Cardiac muscle cell (in vitro differentiated cells and primary cell): Measurements from ENCODE around the gene GSTCD. TPM values are rescaled to one million over a fixed set of nuclear protein-coding genes. Genes with fewer than 3 reads are reported as not detected.

ENCODE experiments used
- DNase-seq, 2 donors: peaks; one replicate each; pipeline versions ENCODE4 v3.0.0 to v3.0.0-alpha.2; 2010 to 2017; ENCODE audit warnings: low read depth in 1 of 2, low spot score in 1 of 2
- H3K27ac ChIP-seq: fragments of 200-600 bp; sonication (generic); 2 replicates; pipeline ENCODE4 v1.5.1; 2016
- H3K27me3 ChIP-seq: fragments of 200-600 bp; sonication (generic); 2 replicates; pipeline ENCODE4 v1.6.0; 2016; ENCODE audit warnings: control low read depth
- H3K36me3 ChIP-seq: fragments of 200-600 bp; sonication (generic); 2 replicates; pipeline ENCODE4 v1.5.1; 2016; ENCODE audit warnings: control low read depth
- H3K4me1 ChIP-seq: fragments of 200-600 bp; sonication (generic); 2 replicates; pipeline ENCODE4 v1.8.1; 2017; ENCODE audit warnings: low read depth, mild to moderate bottlenecking, mixed run types
- H3K4me3 ChIP-seq: fragments of 200-600 bp; sonication (generic); 2 replicates; pipeline ENCODE4 v1.5.1; 2016; ENCODE audit warnings: mild to moderate bottlenecking
- H3K9me3 ChIP-seq: fragments of 200-600 bp; sonication (generic); 2 replicates; pipeline ENCODE4 v1.5.1; 2017; ENCODE audit warnings: low read depth, mild to moderate bottlenecking, control low read depth
- polyA plus RNA-seq: library from polyadenylated mRNA; unstranded; fragments of >200 nt; fragmentation: Nextera tagmentation; extraction: Ambion mirVana; gene quantifications from 2 replicates; pipeline ENCODE4 v1.2.1, GENCODE V29; 2016
- total RNA-seq: library from RNA; depleted of rRNA; stranded (reverse); fragments of >200 nt; gene quantifications from 2 replicates; pipeline ENCODE4 v1.2.3, GENCODE V29; 2016
- TF ChIP-seq, protein P1 (sequence below): IDR thresholded peaks from 2 replicates; pipeline ENCODE4 v1.5.1; 2012; ENCODE audit warnings: low read depth, mild to moderate bottlenecking, low read length

Gene GSTCD, protein sequence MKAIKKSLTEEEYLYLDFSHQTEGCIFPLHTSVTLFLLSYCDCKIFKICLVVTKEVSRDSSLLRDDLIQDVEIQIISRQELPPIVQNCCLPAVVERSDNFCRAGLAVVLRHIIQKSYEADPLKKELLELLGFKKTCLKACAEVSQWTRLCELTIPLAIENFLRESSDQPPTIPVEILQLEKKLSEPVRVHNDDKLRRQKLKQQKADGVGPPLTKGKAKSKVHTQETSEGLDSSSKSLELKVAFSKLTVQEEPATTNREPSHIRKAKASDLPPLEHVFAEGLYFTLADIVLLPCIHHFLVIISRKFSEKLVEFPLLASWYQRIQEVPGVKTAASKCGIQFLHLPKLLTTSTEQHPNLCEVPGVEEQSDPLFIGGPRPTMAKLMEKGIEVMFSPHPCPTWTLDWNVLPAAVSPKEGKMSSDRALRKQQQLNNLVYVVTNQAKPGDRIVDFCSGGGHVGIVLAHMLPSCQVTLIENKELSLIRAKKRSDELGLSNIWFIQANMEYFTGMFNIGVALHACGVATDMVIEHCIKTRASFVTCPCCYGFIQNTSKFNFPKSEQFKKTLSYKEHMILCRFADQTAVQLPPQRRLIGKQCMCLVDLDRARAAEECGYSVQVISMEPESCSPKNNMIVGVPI
- 12.3 and 22.3 TPM in 2 replicates for total RNA-seq
- polyA plus RNA-seq = 5.6 and 6.9 TPM in 2 replicates

DNA sequence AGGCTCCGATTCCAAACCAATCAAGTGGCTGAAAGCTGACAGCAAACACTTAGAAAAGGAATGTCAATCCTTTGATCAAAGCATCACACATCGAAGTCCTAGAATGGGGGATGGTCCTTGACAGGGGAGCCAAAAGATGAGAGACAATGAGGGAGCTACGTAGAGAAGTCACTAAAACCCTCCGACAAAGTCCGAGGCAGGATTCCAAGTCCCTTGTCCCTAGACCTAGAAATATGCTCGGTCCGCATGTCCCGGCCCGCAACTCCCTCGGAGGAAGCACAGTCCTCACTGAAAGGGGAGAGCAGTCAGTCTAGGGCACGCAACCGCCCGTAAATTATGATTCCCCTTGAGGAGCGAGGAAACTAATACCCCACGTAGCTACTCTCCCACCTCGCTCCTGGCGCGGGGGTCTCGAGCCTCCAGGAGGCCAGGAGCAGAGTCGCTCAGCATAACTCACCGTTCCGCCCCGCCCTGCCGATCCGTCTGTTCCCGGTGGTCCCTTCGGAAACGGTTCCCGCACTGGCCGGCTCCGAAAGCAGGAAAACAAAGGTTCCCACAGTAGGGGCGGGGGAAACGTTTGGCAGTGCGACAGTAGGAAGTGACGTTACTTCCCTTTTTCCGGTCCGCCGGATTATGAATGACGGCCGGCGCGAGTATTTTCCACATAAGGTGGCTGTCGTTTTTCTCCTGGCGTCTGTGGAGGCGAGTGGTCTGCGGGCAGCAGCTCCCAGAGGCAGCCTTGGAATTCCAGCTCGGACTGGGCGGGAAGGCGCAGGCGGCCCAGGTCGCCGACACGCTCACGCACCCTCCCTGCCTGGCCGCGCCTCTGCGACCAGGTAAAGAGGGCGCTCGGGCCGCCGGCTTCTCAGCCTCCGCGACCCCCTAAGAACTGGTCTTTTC lies at the start of gene GSTCD, which contains the start of gene INTS12:
Gene GSTCD, plus strand, starts transcription at position 604 of the 900 bp plus-strand sequence. CDS start 8,830 bp downstream, outside the sequence.
Gene INTS12, minus strand, starts transcription at position 509 of the 900 bp plus-strand sequence. CDS start 8,684 bp downstream, outside the sequence.
- TF ChIP-seq, protein P1, sequence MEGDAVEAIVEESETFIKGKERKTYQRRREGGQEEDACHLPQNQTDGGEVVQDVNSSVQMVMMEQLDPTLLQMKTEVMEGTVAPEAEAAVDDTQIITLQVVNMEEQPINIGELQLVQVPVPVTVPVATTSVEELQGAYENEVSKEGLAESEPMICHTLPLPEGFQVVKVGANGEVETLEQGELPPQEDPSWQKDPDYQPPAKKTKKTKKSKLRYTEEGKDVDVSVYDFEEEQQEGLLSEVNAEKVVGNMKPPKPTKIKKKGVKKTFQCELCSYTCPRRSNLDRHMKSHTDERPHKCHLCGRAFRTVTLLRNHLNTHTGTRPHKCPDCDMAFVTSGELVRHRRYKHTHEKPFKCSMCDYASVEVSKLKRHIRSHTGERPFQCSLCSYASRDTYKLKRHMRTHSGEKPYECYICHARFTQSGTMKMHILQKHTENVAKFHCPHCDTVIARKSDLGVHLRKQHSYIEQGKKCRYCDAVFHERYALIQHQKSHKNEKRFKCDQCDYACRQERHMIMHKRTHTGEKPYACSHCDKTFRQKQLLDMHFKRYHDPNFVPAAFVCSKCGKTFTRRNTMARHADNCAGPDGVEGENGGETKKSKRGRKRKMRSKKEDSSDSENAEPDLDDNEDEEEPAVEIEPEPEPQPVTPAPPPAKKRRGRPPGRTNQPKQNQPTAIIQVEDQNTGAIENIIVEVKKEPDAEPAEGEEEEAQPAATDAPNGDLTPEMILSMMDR = no peak
- Histone ChIP-seq H3K27me3 (no peaks in the 10 kb centered on the region), H3K4me1 (peaks cover 11% of the 10 kb centered on the region), H3K9me3 (no peaks in the 10 kb centered on the region), H3K27ac (peak within 1 kb of the TSS; percentile 94), H3K36me3 (no peaks in the 10 kb centered on the region), H3K4me3 (peak within 1 kb of the TSS; percentile 89)
- peak; percentile 96 for DNase-seq

DNA sequence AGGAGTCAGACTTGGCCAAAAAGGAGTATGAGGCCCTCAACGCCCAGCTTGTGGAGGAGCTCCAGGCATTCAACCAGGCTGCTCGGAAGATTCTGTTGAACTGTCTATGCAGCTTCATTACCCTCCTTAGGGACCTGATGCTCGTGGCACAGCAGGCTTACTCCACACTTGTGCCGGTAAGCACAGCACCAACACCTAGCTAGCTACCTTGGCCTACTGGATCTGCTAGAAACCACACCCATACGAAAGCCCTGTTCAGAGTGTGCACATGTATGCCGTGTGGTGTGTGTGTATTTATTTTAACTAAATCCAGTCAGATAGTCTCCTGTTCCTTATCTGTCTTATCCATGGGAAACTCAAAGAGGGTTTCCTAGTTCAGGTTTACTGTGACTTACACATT lies 49.4 kb upstream of the GSTCD start:
- Histone ChIP-seq H3K27me3 (peaks cover under 1% of the 10 kb centered on the region), H3K27ac (no peak overlapping the region), H3K4me3 (no peak overlapping the region), H3K9me3 (no peaks in the 10 kb centered on the region), H3K36me3 (no peaks in the 10 kb centered on the region), H3K4me1 (no peaks in the 10 kb centered on the region)
- TF ChIP-seq, protein P1 = no peak
- no peak for DNase-seq

DNA sequence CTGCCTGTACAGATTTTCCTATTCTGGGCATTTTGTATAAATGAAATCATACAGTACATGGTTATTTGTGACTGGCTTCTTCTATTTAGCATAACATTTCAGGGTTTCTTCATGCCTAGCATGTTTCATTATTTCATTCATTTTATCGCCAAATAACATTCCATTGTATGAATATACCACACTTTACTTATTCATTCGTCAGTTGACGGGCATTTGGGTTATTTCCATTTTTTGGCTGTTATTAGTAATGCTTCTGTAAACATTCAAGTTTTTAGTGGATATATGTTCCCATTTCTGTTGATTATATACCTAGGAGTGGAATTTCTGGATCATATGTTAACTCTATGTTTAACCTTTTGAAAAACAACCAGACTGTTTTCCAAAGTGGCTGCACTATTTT lies 47.6 kb upstream of the GSTCD start:
- H3K4me3 ChIP-seq = no peak overlapping the region
- no peaks in the 10 kb centered on the region for H3K4me1 ChIP-seq
- H3K27ac ChIP-seq = no peak overlapping the region
- TF ChIP-seq, protein P1 = no peak
- no peaks in the 10 kb centered on the region for H3K9me3 ChIP-seq
- H3K27me3 ChIP-seq = peaks cover 3% of the 10 kb centered on the region
- no peaks in the 10 kb centered on the region for H3K36me3 ChIP-seq
- no peak for DNase-seq

DNA sequence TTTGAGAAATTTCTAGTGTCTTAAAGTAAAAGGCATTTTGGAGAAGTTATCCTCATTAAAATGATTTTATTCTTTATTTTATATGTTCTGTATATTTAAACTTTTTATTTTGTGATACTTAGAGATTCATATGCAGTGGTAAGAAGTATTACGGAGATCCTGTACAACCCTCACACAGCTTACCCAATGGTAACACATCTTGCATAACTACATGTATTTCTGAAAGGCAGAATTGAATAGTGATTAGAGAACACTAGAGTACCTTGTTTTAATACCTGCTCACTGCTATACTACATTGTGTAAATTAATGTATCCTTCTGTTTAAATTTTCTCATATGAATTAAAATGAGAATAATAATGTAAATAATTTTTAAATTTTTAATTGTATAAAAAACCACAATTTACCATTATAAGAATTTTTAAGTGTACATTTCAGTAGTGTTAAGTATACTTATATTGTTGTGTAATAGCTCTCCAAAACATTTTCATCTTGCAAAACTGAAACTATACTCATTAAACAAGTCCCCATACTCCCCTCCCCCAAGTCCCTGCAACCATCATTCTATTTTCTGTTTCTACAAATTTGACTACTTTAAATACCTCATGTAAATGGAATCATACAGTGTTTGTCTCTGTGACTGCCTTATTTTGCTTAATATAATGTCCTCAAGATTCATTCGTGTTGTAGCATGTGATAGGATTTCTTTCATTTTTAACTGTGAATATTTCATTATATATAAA lies 45.5 kb upstream of the GSTCD start:
- H3K4me1 ChIP-seq = no peaks in the 10 kb centered on the region
- no peak for DNase-seq
- TF ChIP-seq, protein P1 = no peak

More for the DNA sequence above, 45.5 kb upstream of the GSTCD start:
- H3K36me3 ChIP-seq = no peaks in the 10 kb centered on the region
- no peak overlapping the region for H3K27ac ChIP-seq
- H3K27me3 ChIP-seq = peaks cover 3% of the 10 kb centered on the region
- no peak overlapping the region for H3K4me3 ChIP-seq
- no peaks in the 10 kb centered on the region for H3K9me3 ChIP-seq
